GM21367 (cell line): Measurements from ENCODE around the gene MT1A.
"Not testable (repeated sequence)": the region's sequence is repeated elsewhere in the genome, so short reads cannot be mapped to it uniquely, and the experiment has no call there.

Experiments used
- ATAC-seq: cut with Tn5 transposase; IDR thresholded peaks from one replicate; pipeline ENCODE4 v1.9.1; 2021; ENCODE audit not compliant: unreplicated experiment

MT1A gene

GRCh38 chr16:56610017-56610608, 28.4 kb upstream of the MT1A start:
- no peak for ATAC-seq

GRCh38 chr16:56610609-56611111, 27.8 kb upstream of the MT1A start:
- no peak for ATAC-seq

- no peak for ATAC-seq
These were observed 27.1 kb upstream of the MT1A start for GRCh38 chr16:56611281-56611833.

GRCh38 chr16:56613706-56614105, 24.8 kb upstream of the MT1A start:
- ATAC-seq: no peak

GRCh38 chr16:56614549-56614991, 23.9 kb upstream of the MT1A start:
- no peak for ATAC-seq

GRCh38 chr16:56615353-56615752, 23.1 kb upstream of the MT1A start:
- ATAC-seq: no peak

- ATAC-seq: no peak
These were observed 21.8 kb upstream of the MT1A start for GRCh38 chr16:56616608-56617211.

GRCh38 chr16:56617212-56618085, 21.0 kb upstream of the MT1A start:
- ATAC-seq: no peak

- no peak for ATAC-seq
These were observed 20.3 kb upstream of the MT1A start for GRCh38 chr16:56618138-56618537.

GRCh38 chr16:56620339-56620897, 18.0 kb upstream of the MT1A start:
- no peak for ATAC-seq

GRCh38 chr16:56621665-56622445, 16.6 kb upstream of the MT1A start:
- ATAC-seq: not testable (repeated sequence)

GRCh38 chr16:56623184-56623583, 15.3 kb upstream of the MT1A start:
- not testable (repeated sequence) for ATAC-seq

- no peak for ATAC-seq
These were observed 14.8 kb upstream of the MT1A start for GRCh38 chr16:56623637-56624036.

GRCh38 chr16:56625140-56625942, 13.1 kb upstream of the MT1A start, which contains the start of gene MT1E:
Gene MT1E (plus strand): TSS chr16:56625781. CDS start chr16:56625852, 71 bp downstream.
- no peak for ATAC-seq

- no peak for ATAC-seq
These were observed 12.4 kb upstream of the MT1A start for GRCh38 chr16:56625943-56626654.

- no peak for ATAC-seq
These were observed 11.8 kb upstream of the MT1A start for GRCh38 chr16:56626685-56627084.

GRCh38 chr16:56628486-56629350, 9.7 kb upstream of the MT1A start:
- ATAC-seq: no peak

GRCh38 chr16:56629531-56629930, 8.9 kb upstream of the MT1A start:
- ATAC-seq: no peak
